Keratinocyte (primary cell): Measurements from ENCODE around the gene CLIP4. TPM values are rescaled to one million over a fixed set of nuclear protein-coding genes. Genes with fewer than 3 reads are reported as not detected.

Experiments
- DNase-seq: peaks from one replicate; pipeline ENCODE4 v3.0.0-alpha.2; 2011; ENCODE audit warnings: low read depth, missing footprints, low spot score
- FAIRE-seq: peaks from 2 replicates; lab custom pipeline; 2011; peaks lifted over from hg19 to GRCh38; lab: Jason Lieb, UNC
- H2AFZ ChIP-seq: 2 replicates; pipeline ENCODE4 v1.6.0; 2012; ENCODE audit warnings: low read length, control low read depth, inconsistent platforms; ENCODE audit not compliant: control insufficient read depth
- H3K27ac ChIP-seq: 2 replicates; pipeline ENCODE4 v1.5.1; 2011; ENCODE audit warnings: low read length; ENCODE audit not compliant: control insufficient read depth, insufficient read depth
- H3K27me3 ChIP-seq: 3 replicates; pipeline ENCODE4 v1.6.0; 2011; ENCODE audit warnings: low read length; ENCODE audit not compliant: control insufficient read depth, insufficient read depth; ENCODE audit errors: extremely low read depth
- H3K36me3 ChIP-seq, 2 experiments: 2 replicates in 1 of 2; 3 replicates in 1 of 2; pipeline ENCODE4 v1.5.1; 2011; ENCODE audit warnings: low read length in 2 of 2, mild to moderate bottlenecking in 1 of 2; ENCODE audit not compliant: control insufficient read depth in 2 of 2, insufficient read depth in 2 of 2; ENCODE audit errors: extremely low read depth in 1 of 2
- H3K4me1 ChIP-seq: 3 replicates; pipeline ENCODE4 v1.5.1; 2011; ENCODE audit warnings: low read length; ENCODE audit not compliant: control insufficient read depth, insufficient read depth; ENCODE audit errors: extremely low read depth
- H3K4me2 ChIP-seq: 3 replicates; pipeline ENCODE4 v1.6.0; 2011; ENCODE audit warnings: low read depth, low read length; ENCODE audit not compliant: control insufficient read depth, insufficient read depth; ENCODE audit errors: extremely low read depth
- H3K4me3 ChIP-seq, 3 experiments: fragments of 200-600 bp in 1 of 3; sonication (generic) in 1 of 3; 2 replicates in 2 of 3; 3 replicates in 1 of 3; pipeline ENCODE4 v1.5.1; 2011 to 2016; ENCODE audit warnings: low read length in 3 of 3, mild to moderate bottlenecking in 3 of 3, control low read depth in 2 of 3, inconsistent platforms in 1 of 3, low read depth in 1 of 3, mixed read lengths in 1 of 3, mixed run types in 1 of 3, moderate library complexity in 1 of 3; ENCODE audit not compliant: control insufficient read depth in 2 of 3, insufficient read depth in 2 of 3; ENCODE audit errors: extremely low read depth in 1 of 3
- H3K79me2 ChIP-seq: 2 replicates; pipeline ENCODE4 v1.6.0; 2012; ENCODE audit warnings: low read length; ENCODE audit not compliant: control insufficient read depth, insufficient read depth
- H3K9ac ChIP-seq: 3 replicates; pipeline ENCODE4 v1.6.0; 2011; ENCODE audit warnings: low read length; ENCODE audit not compliant: control insufficient read depth, insufficient read depth; ENCODE audit errors: extremely low read depth
- H3K9me1 ChIP-seq: 3 replicates; pipeline ENCODE4 v1.6.0; 2011; ENCODE audit warnings: low read length; ENCODE audit not compliant: control insufficient read depth, insufficient read depth; ENCODE audit errors: extremely low read depth
- H3K9me3 ChIP-seq: 2 replicates; pipeline ENCODE4 v1.5.1; 2012; ENCODE audit warnings: low read depth, low read length; ENCODE audit not compliant: control insufficient read depth
- H4K20me1 ChIP-seq: 3 replicates; pipeline ENCODE4 v1.6.0; 2011; ENCODE audit warnings: low read length; ENCODE audit not compliant: control insufficient read depth, insufficient read depth; ENCODE audit errors: extremely low read depth
- CTCF ChIP-seq, 3 experiments: IDR thresholded peaks in 1 of 3; conservative IDR thresholded peaks in 1 of 3; optimal IDR thresholded peaks in 1 of 3; 2 replicates in 2 of 3; 3 replicates in 1 of 3; pipeline versions ENCODE3 to v1.5.1; 2011; ENCODE audit warnings: low read length in 3 of 3, mild to moderate bottlenecking in 3 of 3, moderate library complexity in 2 of 3, control low read depth in 1 of 3, inconsistent platforms in 1 of 3; ENCODE audit not compliant: insufficient read depth in 2 of 3; ENCODE audit errors: extremely low read depth in 1 of 3
- EZH2 ChIP-seq: IDR thresholded peaks from one replicate; pipeline ENCODE4 v1.6.1; 2012; ENCODE audit warnings: inconsistent platforms, mild to moderate bottlenecking, low read length, moderate library complexity
- dilution Hi-C: fragments of 300-500 bp; cut with MboI; formaldehyde crosslinking; loops from one replicate; pipeline ENCODE4 v1.7.0; 2020; ENCODE audit warnings: low sequenced_read_pairs; ENCODE audit not compliant: extremely low pct_ligation_motif_present
- polyA plus RNA-seq, 5 experiments: library from polyadenylated mRNA; depleted of rRNA in 3 of 5; stranded (reverse) in 3 of 5; stranded (forward) in 1 of 5; unstranded in 1 of 5; fragments of >200 nt; gene quantifications; 1 replicate in 1 of 5; 2 replicates in 3 of 5; 3 replicates in 1 of 5; pipeline versions ENCODE4 v1.2.1 to v1.2.3, GENCODE V29; 2011 to 2012; ENCODE audit warnings: missing spikeins in 2 of 5, low read depth in 1 of 5, low replicate concordance in 1 of 5

The CLIP4 gene
- polyA plus RNA-seq, 1 donor (not counting 4 experiments of a cell fraction or from before 2014, with no cell fraction given), result 46.6 TPM

- H4K20me1 ChIP-seq, result no peaks in the 10 kb centered on the region
- H3K4me2 ChIP-seq, result no peak overlapping the region
- peaks cover 5 to 11% of the 10 kb centered on the region in 2 experiments for H3K36me3 ChIP-seq
- FAIRE-seq (no peak), DNase-seq (no peak)
- H3K4me1 ChIP-seq, result no peaks in the 10 kb centered on the region
- H3K4me3 ChIP-seq, result no peak overlapping the region
- no peak overlapping the region for H2AFZ ChIP-seq
- H3K9me3 ChIP-seq, result no peaks in the 10 kb centered on the region
- no peak overlapping the region for H3K27ac ChIP-seq
- no peak overlapping the region for H3K9ac ChIP-seq
- no peaks in the 10 kb centered on the region for H3K27me3 ChIP-seq
- no peak for TF ChIP-seq EZH2
- no peak for TF ChIP-seq CTCF (optimal IDR thresholded peaks at IDR 0.05 in 1 of 3, IDR thresholded peaks at IDR 0.05 in 1 of 3, conservative IDR thresholded peaks at IDR 0.05 in 1 of 3; ENCODE audit: extremely low read depth in 1 of 3, insufficient read depth in 2 of 3, low read length in 3 of 3)
- no peaks in the 10 kb centered on the region for H3K9me1 ChIP-seq
- H3K79me2 ChIP-seq, result peaks cover 20% of the 10 kb centered on the region
- dilution Hi-C loops, result no loop called here
Observed at GRCh38 chr2:29139152-29139551, 23.9 kb downstream of the CLIP4 start.

- no peaks in the 10 kb centered on the region for H3K4me1 ChIP-seq
- FAIRE-seq, result no peak
- H2AFZ ChIP-seq, result no peak overlapping the region
- TF ChIP-seq CTCF (optimal IDR thresholded peaks at IDR 0.05 in 1 of 3, IDR thresholded peaks at IDR 0.05 in 1 of 3, conservative IDR thresholded peaks at IDR 0.05 in 1 of 3; ENCODE audit: extremely low read depth in 1 of 3, insufficient read depth in 2 of 3, low read length in 3 of 3), result no peak
- no peak for TF ChIP-seq EZH2
- H3K9me1 ChIP-seq, result no peaks in the 10 kb centered on the region
- DNase-seq, result no peak
- H3K79me2 ChIP-seq, result peaks cover 20% of the 10 kb centered on the region
- no peaks in the 10 kb centered on the region for H3K27me3 ChIP-seq
- no peak overlapping the region for H3K4me2 ChIP-seq
- dilution Hi-C loops, result no loop called here
- H3K9ac ChIP-seq, result no peak overlapping the region
- no peak overlapping the region for H3K27ac ChIP-seq
- peaks cover 5 to 11% of the 10 kb centered on the region in 2 experiments for H3K36me3 ChIP-seq
- H3K9me3 ChIP-seq, result no peaks in the 10 kb centered on the region
- H3K4me3 ChIP-seq, result no peak overlapping the region
- no peaks in the 10 kb centered on the region for H4K20me1 ChIP-seq
Observed at GRCh38 chr2:29139731-29140130, 24.5 kb downstream of the CLIP4 start.
